GM18498 (cell line): ENCODE results near the gene LTC4S.

ENCODE experiments used
- ATAC-seq: cut with Tn5 transposase; IDR thresholded peaks from one replicate; pipeline ENCODE4 v1.9.1; 2021; ENCODE audit warnings: mild to moderate bottlenecking, moderate library complexity; ENCODE audit not compliant: unreplicated experiment

Gene LTC4S

DNA sequence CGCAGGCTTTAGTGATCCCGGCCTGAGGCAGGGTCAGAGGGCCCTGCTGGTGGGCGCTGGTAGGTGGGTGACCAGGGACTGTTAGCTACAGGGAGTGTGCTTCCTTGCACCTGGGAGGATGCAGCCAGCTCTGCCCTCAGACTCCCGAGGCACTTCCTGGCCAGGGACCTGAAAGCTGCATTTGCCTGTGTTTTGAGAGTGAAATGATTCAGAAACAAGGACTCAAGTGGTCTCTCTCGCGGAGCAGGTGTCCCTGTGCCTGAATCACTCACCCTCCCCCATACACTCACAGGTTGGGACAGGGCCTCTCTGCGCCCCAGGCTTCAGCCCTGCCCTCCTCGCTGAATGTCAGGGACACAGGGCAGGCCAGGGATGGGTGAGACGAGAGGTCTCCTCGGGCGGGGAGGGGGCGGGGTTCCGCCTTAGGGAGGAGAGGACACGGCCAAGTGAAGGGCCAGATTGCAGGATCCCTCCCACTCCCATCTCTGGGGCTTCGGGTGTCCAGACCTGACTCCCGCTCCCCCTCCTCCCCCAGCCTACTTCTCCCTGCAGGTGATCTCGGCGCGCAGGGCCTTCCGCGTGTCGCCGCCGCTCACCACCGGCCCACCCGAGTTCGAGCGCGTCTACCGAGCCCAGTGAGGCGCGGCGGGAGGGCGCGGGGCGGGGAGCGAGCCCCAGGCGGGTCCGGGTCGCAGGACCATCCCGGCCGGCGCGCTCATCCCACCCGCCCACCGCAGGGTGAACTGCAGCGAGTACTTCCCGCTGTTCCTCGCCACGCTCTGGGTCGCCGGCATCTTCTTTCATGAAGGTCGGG is 1.5 kb downstream of the LTC4S start:
- no peak for ATAC-seq

DNA sequence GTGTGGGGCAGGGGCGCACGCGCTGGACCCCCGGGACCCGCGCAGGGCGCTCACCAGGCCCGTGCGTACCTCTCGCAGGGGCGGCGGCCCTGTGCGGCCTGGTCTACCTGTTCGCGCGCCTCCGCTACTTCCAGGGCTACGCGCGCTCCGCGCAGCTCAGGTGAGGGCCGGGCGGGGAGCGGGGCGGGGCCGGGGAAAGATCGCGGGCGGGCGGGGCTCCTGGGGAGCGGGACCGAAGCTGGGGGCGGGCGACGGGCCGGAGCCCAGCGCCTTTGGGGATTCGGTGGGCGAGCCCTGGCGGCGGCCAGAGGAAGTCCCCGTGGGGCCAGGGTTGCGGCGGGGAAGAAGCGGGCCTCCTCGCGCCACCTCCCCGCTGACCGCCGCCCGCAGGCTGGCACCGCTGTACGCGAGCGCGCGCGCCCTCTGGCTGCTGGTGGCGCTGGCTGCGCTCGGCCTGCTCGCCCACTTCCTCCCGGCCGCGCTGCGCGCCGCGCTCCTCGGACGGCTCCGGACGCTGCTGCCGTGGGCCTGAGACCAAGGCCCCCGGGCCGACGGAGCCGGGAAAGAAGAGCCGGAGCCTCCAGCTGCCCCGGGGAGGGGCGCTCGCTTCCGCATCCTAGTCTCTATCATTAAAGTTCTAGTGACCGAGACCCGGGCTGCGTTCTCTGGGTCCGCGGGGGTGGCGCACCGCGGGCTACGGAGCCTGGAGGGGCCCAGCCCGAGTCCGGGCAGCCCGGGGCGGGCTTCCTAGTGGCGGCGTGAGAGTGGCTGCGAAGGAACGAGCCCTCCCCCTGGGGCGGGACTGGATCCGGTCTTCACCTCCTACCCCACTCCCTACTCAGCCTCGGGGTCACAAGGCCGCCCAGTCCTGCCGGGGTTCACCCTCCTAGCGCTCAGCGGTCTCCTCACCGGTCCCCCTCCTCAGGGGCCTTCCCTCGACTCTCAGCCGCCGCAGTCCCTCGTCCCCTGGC is 2.4 kb downstream of the LTC4S start:
- peak; percentile 85 for ATAC-seq

DNA sequence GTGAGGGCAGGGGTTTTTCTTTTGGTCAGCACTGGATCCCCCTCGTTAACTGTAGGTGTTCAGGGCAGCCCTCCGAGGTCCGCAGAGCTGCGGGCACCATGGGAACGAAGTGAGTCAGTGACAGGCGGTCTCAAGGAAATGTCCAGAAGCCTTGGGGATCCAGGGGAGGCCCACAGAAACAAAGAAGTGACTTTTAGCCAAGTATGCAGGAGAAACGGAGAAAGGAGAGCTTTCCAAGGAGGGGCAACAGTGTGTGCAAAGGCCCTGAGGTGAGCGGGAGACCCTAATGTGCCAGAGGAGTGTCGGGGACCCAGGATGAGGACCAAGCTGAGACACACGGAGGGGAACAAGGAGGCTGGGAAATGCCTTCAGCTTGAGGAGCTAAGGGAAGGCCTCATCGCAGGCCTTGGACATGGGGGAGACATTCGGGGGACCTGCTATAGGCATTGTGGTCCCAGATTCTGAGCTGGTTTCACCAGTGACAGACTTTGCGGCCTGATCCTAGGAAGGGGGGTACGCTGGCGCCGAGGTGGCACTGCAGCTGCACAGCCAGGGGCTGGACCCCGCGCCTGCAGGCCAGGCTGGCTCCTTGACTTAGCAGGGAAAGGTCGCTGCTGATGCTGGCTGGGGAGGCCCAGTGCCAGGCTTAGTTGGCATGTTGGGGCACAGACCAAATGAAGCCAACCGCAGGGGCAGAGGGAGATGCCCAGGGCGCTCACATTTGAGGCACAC is 3.3 kb downstream of the LTC4S start:
- no peak for ATAC-seq

DNA sequence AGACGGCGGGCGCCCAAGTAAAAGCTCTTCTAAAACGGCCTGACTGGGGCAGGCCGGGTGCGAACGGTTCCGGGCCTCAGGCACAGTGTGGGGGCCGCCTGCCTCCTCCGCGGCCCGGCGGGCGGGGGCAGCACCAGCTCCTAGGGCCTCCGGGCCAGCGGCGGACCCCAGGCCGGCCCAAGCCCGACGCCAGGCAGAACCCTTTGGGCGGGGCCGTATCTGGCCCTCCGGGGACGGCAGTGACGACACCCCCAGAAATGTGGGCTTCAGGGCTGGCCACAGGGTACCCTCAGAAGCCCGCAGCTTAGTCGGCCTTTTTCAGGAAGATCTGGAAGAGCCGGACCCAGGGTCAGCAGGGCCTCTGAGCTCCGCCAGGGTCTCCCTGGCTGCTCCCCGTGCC is 4.0 kb downstream of the LTC4S start:
- ATAC-seq = no peak

DNA sequence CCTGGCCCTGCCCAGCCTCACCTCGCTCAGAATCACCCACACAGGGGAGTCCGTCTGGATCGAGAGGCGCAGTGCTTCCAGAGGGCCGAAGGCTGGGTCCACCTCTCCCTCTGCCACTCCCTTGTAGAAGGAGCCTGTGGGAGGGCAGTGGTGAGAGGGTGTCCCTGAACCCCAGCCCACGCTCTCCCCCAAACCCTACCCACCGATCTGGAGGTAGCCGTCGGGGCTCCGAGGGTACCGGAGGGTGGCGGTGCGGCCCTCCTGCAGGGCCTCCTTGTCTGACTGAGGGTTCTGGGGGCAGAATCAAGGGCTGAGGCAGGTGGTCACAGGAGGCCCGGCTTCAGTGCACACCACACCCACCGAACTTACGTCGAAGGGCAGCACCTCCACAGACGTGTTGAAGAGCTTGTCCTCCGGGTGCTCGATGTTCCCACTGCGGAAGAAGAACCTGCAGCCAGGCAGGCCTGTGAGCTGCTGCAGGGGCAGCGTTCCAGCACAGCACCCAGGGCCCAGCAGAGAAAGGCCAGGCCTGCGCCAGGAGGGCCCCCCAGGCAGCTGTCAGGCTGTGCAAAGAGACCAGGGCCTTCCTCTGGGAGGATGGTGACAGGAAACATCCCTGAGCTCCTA is 4.5 kb downstream of the LTC4S start:
- no peak for ATAC-seq

DNA sequence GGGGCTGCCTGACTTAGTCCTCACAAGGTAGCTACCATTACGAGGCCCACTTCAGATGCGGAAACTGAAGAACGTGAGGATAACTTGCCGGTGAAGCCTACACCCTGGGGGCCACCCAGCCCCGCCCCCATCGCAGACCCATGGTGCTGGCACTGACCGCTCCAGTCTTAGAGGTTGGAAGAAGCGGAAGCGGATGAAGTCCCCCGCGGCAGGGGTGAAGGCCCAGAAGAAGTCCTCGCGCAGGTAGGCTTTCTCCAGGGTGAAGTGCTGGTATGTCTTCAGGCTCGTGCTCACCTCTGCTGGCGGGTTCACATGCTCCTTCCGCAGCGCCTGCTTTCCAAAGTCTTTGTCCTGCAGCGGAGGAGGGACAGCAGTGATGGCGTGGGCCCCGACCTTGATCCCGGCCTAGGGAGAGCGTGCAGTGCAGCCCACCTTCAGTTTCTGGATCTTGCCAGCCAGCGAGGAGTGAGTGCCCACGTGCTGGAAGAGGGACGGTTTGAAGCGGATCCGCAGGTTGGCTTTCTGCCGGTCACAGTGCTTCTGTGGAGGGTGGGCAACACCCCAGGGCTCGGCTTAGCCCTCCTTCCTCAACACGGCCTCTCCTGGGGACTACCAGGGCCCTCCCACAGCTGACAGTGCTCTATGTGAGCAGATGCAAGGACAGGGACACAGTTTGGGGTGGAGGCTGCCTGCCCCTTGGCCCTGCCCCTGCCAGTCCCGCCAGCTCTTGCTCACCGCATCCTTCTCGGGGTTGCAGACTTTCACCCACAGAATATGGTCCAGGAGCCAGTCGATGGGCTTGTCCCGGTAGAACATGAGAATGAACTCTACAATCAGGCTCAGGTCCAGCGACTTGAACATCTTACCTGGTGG is 5.2 kb downstream of the LTC4S start:
- ATAC-seq = no peak

DNA sequence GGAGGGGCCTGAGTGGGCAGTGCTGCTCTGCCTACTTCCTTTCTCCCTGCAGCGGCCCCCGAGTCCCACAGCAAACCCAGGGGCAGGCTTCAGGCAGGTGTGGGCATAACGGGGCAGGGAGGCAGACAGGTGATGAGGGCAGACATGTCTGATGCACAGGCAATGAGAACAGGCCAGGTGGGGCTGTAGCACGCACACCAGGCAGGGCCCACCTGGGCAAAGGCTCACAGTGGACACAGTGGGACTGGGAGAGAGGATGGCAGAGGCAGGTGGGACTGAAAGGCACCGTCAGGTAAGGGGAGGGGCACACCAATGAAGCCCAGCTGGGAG is 5.8 kb downstream of the LTC4S start:
- ATAC-seq = no peak

DNA sequence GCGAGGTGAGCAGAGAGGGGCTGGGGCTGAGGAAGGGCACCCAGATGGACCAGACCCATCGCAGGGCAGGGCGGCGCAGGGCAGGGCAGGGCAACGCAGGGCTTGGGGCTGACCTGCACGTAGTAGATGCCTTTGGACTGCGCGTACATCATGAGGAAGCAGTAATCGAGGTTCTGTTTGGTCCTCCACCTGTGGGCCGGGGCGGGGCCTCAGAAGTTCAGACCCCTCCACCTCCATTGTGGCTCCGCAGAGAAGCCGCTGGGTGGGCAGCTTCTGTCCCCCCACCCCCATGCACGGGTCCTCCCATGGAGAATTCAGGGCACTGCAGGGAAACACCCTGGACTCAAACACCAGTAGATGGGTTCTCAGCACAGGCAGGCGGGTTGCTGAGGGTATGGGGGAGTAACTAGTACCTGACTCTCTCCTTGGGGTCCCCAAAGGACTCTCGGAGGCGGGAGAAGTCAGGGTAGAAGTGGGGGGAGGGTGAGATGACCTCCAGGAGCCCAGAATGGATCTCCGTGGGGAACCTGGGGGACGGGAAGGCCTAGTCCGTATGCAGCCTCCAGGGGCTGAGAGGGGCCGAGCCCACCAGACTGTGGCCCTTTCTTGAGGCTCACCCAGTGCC is 6.4 kb downstream of the LTC4S start:
- ATAC-seq = no peak

DNA sequence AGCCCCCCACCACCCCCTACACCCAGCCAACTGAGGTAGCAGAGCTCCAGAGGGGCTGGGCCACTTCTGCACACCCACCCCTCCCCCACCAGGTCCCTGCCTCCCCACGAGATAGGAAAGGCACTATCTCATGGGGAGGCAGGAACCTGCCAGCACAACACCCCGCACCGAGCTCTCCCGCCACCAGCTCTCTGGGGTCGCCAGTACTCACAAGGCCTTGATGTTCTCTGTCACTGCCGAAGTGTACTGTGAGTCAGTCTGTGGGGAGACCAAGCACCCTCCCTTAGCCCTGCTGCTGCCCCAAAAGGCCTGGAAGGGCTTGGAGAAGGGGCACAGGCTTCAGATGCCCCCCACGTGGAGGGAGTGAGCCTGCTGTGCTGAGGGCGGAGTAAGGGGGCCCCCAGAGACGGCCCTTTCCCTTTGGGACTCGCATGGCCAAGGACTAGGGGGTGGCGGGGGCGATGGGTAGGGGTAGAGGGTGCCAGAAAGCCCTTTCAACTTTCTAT is 7.0 kb downstream of the LTC4S start:
- no peak for ATAC-seq

DNA sequence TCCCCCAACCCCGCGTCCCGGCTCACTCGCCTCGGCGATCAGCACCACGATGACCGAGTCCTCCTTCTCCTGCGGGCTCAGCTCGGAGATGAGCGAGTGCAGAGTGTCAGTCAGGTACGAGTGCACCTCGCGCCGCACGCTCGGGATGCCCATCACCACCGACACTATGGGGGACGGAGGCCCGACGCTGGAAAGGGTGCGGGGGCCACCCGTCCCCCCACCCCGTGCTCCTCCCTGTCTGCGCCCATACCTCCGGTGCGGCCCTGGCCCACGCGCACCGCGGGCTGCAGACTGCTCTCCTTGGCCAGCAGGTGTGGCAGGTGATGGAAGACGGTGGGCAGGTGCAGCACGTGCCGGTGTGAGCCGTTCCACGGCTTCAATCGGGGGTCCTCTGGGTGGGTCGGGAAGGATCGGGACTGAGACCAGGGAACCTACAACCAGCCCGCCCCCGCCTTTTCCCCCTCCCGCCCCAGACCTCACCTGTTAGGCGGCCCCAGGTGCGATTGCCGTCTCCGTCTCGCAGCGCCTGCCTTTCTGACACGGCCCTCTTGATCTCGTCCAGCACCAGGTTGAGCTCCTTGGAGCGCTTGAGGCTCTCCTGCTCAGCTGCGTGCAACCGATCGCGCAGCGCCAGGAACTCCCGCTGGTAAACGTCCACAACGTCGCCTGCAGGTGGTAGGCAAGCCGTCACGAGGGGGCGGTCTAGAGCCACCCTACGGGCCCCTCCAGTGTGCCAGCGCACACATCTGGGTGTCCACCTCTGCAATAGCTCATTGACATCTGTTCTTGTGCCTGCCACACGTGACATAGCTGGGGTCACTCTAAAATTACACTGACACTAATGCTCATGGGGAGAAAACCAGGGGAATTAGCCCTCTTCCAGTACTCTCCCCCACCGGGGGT is 7.8 kb downstream of the LTC4S start:
- ATAC-seq = no peak

DNA sequence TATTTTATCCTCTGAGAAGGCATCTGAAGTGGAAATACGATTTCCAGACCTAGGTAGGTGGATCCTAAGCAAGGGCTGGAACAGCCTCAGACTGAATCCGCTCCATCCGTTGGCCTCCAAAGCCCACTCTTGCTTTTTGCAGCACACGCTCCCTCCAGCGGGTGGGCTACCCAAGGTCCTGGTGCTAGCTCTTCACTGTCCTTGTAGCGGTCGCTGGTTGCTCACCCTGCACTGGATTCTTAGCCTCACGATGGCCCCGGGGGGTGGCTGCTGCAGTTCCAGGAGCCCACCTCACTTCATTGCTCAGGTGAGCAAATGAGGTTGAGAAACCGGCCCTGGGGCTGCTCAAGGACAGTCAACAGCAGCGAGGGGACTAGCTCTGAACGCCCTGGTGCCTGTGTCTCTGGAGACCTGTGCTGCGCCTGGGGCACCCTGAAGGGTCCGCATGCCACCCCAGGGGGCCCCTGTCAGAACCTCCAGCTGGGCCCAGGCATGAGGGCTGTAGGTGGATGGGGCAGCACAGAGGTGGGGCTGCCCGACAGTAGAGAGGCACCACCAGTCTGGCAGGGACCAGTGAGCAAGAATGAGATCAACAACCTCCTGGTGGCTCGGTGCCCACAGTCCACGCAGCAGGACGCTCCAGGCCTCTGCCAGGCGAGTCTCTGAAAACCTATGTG is 8.6 kb downstream of the LTC4S start:
- no peak for ATAC-seq

DNA sequence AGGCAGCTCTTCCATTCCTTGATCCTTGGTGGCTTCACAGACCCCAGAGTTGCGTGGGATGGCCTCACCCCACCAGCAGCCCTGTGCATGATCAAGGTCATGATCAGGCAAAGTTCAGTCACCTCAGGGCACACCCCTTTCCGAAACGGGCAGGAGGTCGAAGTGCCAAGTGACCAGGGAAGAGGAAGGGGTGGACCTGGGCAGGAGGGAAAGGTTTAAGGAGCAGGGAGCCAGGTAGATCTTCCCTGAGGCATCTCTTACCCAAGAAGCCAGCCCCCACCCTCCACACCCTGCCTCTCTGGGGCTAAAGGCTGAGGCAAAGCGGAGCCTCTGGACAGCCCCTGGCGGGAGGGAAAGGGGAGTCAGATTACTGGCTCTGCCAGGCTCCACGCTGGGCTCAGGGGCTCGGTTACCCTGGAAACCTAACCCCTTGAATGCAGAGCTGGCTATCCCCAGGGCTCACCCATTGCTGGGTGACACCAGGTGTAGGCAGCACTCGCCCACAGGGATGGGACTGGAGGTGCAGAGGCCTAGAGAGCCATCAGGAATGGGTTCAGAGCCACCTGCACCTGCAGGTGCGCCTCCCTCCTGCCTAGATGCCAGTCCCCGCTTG is 9.3 kb downstream of the LTC4S start:
- no peak for ATAC-seq

DNA sequence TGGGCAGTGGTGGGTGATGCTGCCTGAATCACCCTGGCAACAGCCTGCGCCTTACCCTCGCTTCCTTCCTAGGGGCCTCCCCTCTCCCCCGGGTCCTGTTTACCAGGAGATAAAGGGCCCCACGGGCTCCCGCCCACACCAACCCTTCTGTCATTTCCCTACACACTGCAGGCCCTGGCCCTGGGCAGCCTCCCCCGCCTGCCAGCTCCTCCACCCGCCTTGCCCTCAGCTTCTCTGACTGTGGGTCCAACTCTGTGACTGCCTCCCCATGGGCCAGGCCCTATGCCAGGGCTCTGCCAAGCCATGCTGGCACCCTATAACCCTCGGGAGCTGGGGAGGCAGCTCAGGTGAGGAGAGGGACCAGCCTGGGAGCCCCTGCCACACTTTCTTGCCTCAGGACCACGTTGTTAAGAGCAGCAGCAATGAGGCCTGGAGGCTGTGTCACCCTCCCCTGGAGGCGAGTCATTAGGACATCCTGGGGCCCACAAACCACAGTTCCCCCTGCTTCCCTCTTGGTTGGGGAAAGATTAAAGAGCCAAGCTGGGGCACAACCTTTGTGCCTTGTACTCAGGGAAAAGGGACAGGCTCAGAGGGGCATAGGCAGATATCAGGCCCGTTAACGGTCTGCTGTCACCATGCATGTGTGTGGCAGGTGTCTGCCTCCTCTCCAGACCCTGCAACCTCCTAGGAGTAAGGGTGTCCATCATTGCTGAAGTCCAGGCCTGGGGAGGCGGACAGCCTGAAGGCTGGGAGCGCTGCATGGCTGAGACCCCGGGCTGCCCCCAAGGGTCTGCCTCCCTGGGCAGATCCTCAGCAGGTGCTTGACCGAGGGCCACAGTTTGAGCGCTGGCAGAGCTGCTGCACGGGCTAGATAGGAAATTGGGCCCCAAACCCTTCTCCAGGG is 10.1 kb downstream of the LTC4S start:
- no peak for ATAC-seq

DNA sequence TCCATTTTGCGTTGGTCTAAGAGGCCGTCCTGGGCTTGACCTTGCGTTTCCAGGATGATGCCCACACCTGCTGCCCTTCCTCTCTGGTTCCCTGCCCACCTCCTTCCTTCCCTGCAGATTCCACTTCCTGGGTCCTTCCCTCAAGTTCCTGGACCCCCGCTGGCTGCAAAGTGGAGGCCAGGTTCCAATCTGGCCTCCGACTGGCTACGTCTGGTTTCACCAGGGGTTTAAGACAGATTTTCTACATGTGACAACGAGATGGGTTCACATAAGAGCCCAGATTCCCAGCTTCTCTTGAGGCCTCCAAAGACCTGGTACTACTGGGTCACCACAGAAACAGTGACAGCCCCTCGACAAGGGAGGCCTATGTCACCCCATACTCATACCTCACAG is 10.8 kb downstream of the LTC4S start:
- ATAC-seq = no peak

DNA sequence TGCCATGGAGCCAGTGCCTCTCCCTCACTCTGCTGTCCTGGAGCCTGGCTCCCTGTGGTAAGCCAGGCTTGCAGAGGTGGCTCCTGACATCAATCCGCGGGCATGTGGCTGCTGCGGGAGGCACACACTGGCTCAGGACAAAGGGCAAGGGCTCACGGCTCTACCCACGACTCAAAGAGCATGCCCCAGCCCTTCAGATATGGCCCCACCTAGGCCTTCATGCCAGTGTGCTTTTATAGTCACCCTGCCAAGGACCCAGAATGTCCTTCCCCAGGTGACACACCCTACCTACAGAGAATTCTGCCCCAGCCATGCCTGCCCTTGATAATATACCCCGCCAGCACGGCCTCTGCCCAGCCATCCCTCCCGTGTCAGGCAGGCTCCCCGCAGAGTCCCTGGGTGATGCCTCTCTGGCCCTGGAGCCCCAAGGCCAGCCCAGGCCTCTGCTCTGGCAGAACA is 11.3 kb downstream of the LTC4S start:
- no peak for ATAC-seq

DNA sequence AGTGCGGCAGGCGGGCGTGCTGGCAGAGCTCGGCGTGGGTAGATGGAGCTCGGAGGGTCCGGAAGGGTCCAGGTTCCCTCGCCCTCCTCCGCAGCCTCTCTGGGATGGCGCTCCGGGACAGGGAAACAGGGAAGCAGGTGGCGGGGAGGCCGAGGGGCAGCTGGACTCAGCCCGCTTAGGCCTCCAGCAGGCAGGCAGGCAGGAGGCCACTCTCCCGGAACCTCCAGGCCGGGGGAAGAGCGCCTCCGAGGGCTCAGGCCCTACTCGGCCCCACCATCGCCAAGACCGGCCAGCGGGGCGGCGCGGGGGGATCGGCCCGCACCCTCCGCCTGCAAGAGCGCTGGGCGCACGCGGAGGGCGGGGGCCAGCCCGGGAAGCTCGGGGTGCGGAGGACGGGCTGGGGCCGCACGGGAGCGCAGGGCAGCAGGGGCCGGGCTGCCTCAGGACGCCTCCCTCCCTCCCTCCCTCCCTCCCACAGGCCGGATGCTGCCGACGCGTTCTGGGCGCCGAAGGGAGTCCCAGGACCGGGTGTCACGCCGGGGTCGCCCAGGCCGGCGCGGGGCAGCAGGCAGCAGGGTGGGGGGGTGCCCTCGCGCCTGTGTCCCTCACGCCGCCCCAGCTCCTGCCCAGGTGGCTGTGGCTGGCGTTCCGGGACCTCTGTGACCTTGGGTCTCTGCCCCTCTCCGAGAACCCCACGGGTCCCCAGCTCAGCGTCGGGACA is 11.9 kb downstream of the LTC4S start:
- ATAC-seq = peak; percentile 25
